ENCODE measurements around the gene MAGEB5.

GRCh38 chrX:26254436-26254835 lies 38.5 kb downstream of the MAGEB5 start:
- no peak for TF ChIP-seq EZH2 (IDR thresholded peaks at IDR 0.05; ENCODE audit: insufficient read depth, poor library complexity, severe bottlenecking)
- no peak for TF ChIP-seq EZH2phosphoT487 (IDR thresholded peaks at IDR 0.05; ENCODE audit: insufficient read depth, low read depth)
